Liver (tissue), 3 donors: ENCODE data around the gene ACTR1A.

Source experiments
- FOXA2 ChIP-seq: IDR thresholded peaks from 2 replicates; pipeline ENCODE4 v1.6.1; 2016; ENCODE audit warnings: antibody characterized with exemption
- GABPA ChIP-seq, 2 donors: IDR thresholded peaks in 1 of 2; conservative IDR thresholded peaks in 1 of 2; 2 replicates each; pipeline ENCODE4 v1.6.1; 2016; ENCODE audit warnings: antibody characterized with exemption in 2 of 2, mild to moderate bottlenecking in 1 of 2, moderate library complexity in 1 of 2
- JUND ChIP-seq, 2 donors: IDR thresholded peaks; 2 replicates each; pipeline ENCODE4 v1.6.1; 2016; ENCODE audit warnings: antibody characterized with exemption in 2 of 2
- NR2F2 ChIP-seq: IDR thresholded peaks from 2 replicates; pipeline ENCODE4 v1.6.1; 2016; ENCODE audit warnings: antibody characterized with exemption
- RAD21 ChIP-seq, 2 donors: IDR thresholded peaks; 2 replicates each; pipeline ENCODE4 v1.6.1; 2016; ENCODE audit warnings: antibody characterized with exemption in 2 of 2, mild to moderate bottlenecking in 2 of 2
- REST ChIP-seq: IDR thresholded peaks from 2 replicates; pipeline ENCODE4 v1.6.1; 2016; ENCODE audit warnings: antibody characterized with exemption, mild to moderate bottlenecking
- SP1 ChIP-seq: IDR thresholded peaks from 2 replicates; pipeline ENCODE4 v1.6.1; 2018; ENCODE audit warnings: antibody characterized with exemption, mild to moderate bottlenecking
- TAF1 ChIP-seq: conservative IDR thresholded peaks from 2 replicates; pipeline ENCODE4 v1.6.1; 2016; ENCODE audit warnings: antibody characterized with exemption, mild to moderate bottlenecking
- YY1 ChIP-seq: IDR thresholded peaks from 2 replicates; pipeline ENCODE4 v1.6.1; 2016; ENCODE audit warnings: antibody characterized with exemption, mild to moderate bottlenecking
- TF ChIP-seq, protein P1 (sequence below): fragments of 150-350 bp; IDR thresholded peaks from 2 replicates; pipeline ENCODE4 v1.5.1; 2017; ENCODE audit warnings: improper control_type of control experiment, low read depth, low read length; ENCODE audit not compliant: missing input control
- TF ChIP-seq, protein P2 (sequence below): IDR thresholded peaks from 2 replicates; pipeline ENCODE4 v1.6.1; 2016; ENCODE audit warnings: antibody characterized with exemption
- TF ChIP-seq, protein P3 (sequence below): IDR thresholded peaks from 2 replicates; pipeline ENCODE4 v1.6.1; 2016; ENCODE audit warnings: antibody characterized with exemption
- TF ChIP-seq, protein P4 (sequence below): IDR thresholded peaks from 2 replicates; pipeline ENCODE4 v1.6.1; 2016; ENCODE audit warnings: antibody characterized with exemption
- donor health status: healthy.
- donor health status: healthy.

- TF ChIP-seq, protein P1, sequence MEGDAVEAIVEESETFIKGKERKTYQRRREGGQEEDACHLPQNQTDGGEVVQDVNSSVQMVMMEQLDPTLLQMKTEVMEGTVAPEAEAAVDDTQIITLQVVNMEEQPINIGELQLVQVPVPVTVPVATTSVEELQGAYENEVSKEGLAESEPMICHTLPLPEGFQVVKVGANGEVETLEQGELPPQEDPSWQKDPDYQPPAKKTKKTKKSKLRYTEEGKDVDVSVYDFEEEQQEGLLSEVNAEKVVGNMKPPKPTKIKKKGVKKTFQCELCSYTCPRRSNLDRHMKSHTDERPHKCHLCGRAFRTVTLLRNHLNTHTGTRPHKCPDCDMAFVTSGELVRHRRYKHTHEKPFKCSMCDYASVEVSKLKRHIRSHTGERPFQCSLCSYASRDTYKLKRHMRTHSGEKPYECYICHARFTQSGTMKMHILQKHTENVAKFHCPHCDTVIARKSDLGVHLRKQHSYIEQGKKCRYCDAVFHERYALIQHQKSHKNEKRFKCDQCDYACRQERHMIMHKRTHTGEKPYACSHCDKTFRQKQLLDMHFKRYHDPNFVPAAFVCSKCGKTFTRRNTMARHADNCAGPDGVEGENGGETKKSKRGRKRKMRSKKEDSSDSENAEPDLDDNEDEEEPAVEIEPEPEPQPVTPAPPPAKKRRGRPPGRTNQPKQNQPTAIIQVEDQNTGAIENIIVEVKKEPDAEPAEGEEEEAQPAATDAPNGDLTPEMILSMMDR, result no peak
- TF ChIP-seq, protein P2, sequence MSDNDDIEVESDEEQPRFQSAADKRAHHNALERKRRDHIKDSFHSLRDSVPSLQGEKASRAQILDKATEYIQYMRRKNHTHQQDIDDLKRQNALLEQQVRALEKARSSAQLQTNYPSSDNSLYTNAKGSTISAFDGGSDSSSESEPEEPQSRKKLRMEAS, result no peak
- TF ChIP-seq FOXA2, result no peak
- no peak for TF ChIP-seq REST
- no peak for TF ChIP-seq YY1
- TF ChIP-seq GABPA (IDR thresholded peaks at IDR 0.05 in 1 of 2, conservative IDR thresholded peaks at IDR 0.05 in 1 of 2), result no peak
- TF ChIP-seq NR2F2, result no peak
- TF ChIP-seq JUND (IDR thresholded peaks at IDR 0.05), result no peak
- TF ChIP-seq RAD21 (IDR thresholded peaks at IDR 0.05), result no peak
- no peak for TF ChIP-seq TAF1
- TF ChIP-seq, protein P3, sequence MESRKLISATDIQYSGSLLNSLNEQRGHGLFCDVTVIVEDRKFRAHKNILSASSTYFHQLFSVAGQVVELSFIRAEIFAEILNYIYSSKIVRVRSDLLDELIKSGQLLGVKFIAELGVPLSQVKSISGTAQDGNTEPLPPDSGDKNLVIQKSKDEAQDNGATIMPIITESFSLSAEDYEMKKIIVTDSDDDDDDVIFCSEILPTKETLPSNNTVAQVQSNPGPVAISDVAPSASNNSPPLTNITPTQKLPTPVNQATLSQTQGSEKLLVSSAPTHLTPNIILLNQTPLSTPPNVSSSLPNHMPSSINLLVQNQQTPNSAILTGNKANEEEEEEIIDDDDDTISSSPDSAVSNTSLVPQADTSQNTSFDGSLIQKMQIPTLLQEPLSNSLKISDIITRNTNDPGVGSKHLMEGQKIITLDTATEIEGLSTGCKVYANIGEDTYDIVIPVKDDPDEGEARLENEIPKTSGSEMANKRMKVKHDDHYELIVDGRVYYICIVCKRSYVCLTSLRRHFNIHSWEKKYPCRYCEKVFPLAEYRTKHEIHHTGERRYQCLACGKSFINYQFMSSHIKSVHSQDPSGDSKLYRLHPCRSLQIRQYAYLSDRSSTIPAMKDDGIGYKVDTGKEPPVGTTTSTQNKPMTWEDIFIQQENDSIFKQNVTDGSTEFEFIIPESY, result no peak
- TF ChIP-seq SP1, result no peak
- TF ChIP-seq, protein P4, sequence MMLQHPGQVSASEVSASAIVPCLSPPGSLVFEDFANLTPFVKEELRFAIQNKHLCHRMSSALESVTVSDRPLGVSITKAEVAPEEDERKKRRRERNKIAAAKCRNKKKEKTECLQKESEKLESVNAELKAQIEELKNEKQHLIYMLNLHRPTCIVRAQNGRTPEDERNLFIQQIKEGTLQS, result no peak
Observed at GRCh38 chr10:102517553-102517952, 15.0 kb upstream of the ACTR1A start.
